Esophagus squamous epithelium (tissue), 4 donors: ENCODE data around the gene CCNF.

Source experiments
- CTCF ChIP-seq, 6 experiments: fragments of 450-650 bp in 4 of 6; fragments of 200-600 bp in 2 of 6; sonication (generic) in 2 of 6; IDR thresholded peaks; one replicate each; pipeline ENCODE4 v1.5.1; 2016 to 2019; ENCODE audit warnings: antibody characterized with exemption in 6 of 6, mild to moderate bottlenecking in 4 of 6, moderate library complexity in 4 of 6
- POLR2A ChIP-seq, 4 donors: fragments of 450-650 bp; IDR thresholded peaks; one replicate each; pipeline ENCODE4 v1.6.1; 2017; ENCODE audit warnings: antibody characterized with exemption in 4 of 4, mild to moderate bottlenecking in 4 of 4, moderate library complexity in 3 of 4

- TF ChIP-seq CTCF (IDR thresholded peaks at IDR 0.05) (no peak), POLR2A (IDR thresholded peaks at IDR 0.05) (no peak)
Observed at GRCh38 chr16:2496223-2497115, 67.2 kb downstream of the CCNF start.
